Uterus (tissue), 4 donors: ENCODE results near the gene ISCU. TPM values are rescaled to one million over a fixed set of nuclear protein-coding genes. Genes with fewer than 3 reads are reported as not detected.
"Not testable (repeated sequence)": the region's sequence is repeated elsewhere in the genome, so short reads cannot be mapped to it uniquely, and the experiment has no call there.

Experiments
- DNase-seq, 2 donors: peaks; one replicate each; pipeline ENCODE4 v3.0.0-alpha.2; 2019 to 2020
- H3K27ac ChIP-seq, 2 donors: fragments of 200-600 bp; sonication (generic); 1 replicate in 1 of 2; 2 replicates in 1 of 2; pipeline ENCODE4 v1.5.1; 2016 to 2018
- H3K27me3 ChIP-seq, 2 donors: fragments of 200-600 bp; sonication (generic); one replicate each; pipeline ENCODE4 v1.5.1; 2018 to 2019; ENCODE audit warnings: control low read depth in 1 of 2
- H3K36me3 ChIP-seq, 2 donors: fragments of 200-600 bp; sonication (generic); one replicate each; pipeline ENCODE4 v1.5.1; 2019; ENCODE audit warnings: control low read depth in 1 of 2
- H3K4me1 ChIP-seq, 2 donors: fragments of 200-600 bp; sonication (generic); one replicate each; pipeline ENCODE4 v1.5.1; 2018 to 2019; ENCODE audit warnings: control low read depth in 1 of 2
- H3K4me3 ChIP-seq, 2 donors: fragments of 200-600 bp; sonication (generic); 1 replicate in 1 of 2; 2 replicates in 1 of 2; pipeline ENCODE4 v1.5.1; 2018 to 2019; ENCODE audit warnings: mild to moderate bottlenecking in 1 of 2
- H3K9me3 ChIP-seq, 2 donors: fragments of 200-600 bp; sonication (generic); one replicate each; pipeline ENCODE4 v1.5.1; 2019; ENCODE audit warnings: control low read depth in 1 of 2
- CTCF ChIP-seq, 4 experiments: fragments of 200-600 bp in 2 of 4; fragments of 450-650 bp in 2 of 4; sonication (generic) in 2 of 4; IDR thresholded peaks; one replicate each; pipeline ENCODE4 v1.5.1; 2016 to 2019; ENCODE audit warnings: antibody characterized with exemption in 4 of 4, mild to moderate bottlenecking in 2 of 4, moderate library complexity in 1 of 4
- POLR2A ChIP-seq, 2 donors: fragments of 450-650 bp; IDR thresholded peaks; one replicate each; pipeline ENCODE4 v1.6.1; 2016; ENCODE audit warnings: antibody characterized with exemption in 2 of 2, mild to moderate bottlenecking in 1 of 2, moderate library complexity in 1 of 2
- intact Hi-C: fragments of 100-400 bp; cut with DNase I; formaldehyde crosslinking; loops from one replicate; pipeline ENCODE4 v1.15.1; 2023; ENCODE audit warnings: low total_unique reads
- total RNA-seq, 4 donors: library from RNA; depleted of rRNA in 3 of 4; stranded (reverse); fragments of >200 nt in 3 of 4; gene quantifications; one replicate each; pipeline versions ENCODE4 v1.1.0 to v1.2.4, GENCODE V29; 2014 to 2023
- donor health status: DM: yes; HTN: yes; CAD: no.

Gene ISCU
- total RNA-seq, 4 donors from 2014 or later = 81.3 to 226 (median 161) TPM

- Histone ChIP-seq H3K27me3 (no peaks in the 10 kb centered on the region), H3K9me3 (no peaks in the 10 kb centered on the region), H3K36me3 (no peaks in the 10 kb centered on the region), H3K27ac (no peak overlapping the region), H3K4me1 (no peaks in the 10 kb centered on the region), H3K4me3 (no peak overlapping the region)
- no peak for DNase-seq
- no peak for TF ChIP-seq POLR2A (IDR thresholded peaks at IDR 0.05)
- TF ChIP-seq CTCF (IDR thresholded peaks at IDR 0.05) = no peak
- intact Hi-C loops = no loop called here
Observed at GRCh38 chr12:108547686-108548085, 14.7 kb upstream of the ISCU start.

- H3K36me3 ChIP-seq = no peaks in the 10 kb centered on the region
Observed at GRCh38 chr12:108548954-108549521, 13.4 kb upstream of the ISCU start.

GRCh38 chr12:108551535-108551934 is 10.9 kb upstream of the ISCU start:
- H3K4me1 ChIP-seq = peaks cover 2 to 8% of the 10 kb centered on the region in 2 donors
- intact Hi-C loops = no loop called here

More at GRCh38 chr12:108548954-108549521, 13.4 kb upstream of the ISCU start:
- TF ChIP-seq POLR2A (IDR thresholded peaks at IDR 0.05) (no peak), CTCF (IDR thresholded peaks at IDR 0.05) (no peak)
- intact Hi-C loops = no loop called here
- Histone ChIP-seq H3K27me3 (no peaks in the 10 kb centered on the region), H3K4me1 (peaks cover 0 to 2% of the 10 kb centered on the region in 2 donors), H3K9me3 (no peaks in the 10 kb centered on the region), H3K27ac (no peak overlapping the region), H3K4me3 (no peak overlapping the region)
- DNase-seq = no peak

GRCh38 chr12:108553799-108554198 is 8.6 kb upstream of the ISCU start:
- no peak for DNase-seq
- Histone ChIP-seq H3K4me1 (peaks cover 2 to 8% of the 10 kb centered on the region in 2 donors), H3K9me3 (no peaks in the 10 kb centered on the region), H3K36me3 (no peaks in the 10 kb centered on the region), H3K4me3 (no peak overlapping the region), H3K27me3 (no peaks in the 10 kb centered on the region), H3K27ac (no peak overlapping the region)
- TF ChIP-seq POLR2A (IDR thresholded peaks at IDR 0.05) (no peak), CTCF (IDR thresholded peaks at IDR 0.05) (no peak)
- intact Hi-C loops = no loop called here

More at GRCh38 chr12:108551535-108551934, 10.9 kb upstream of the ISCU start:
- no peak overlapping the region for H3K4me3 ChIP-seq
- no peaks in the 10 kb centered on the region for H3K27me3 ChIP-seq
- H3K9me3 ChIP-seq = no peaks in the 10 kb centered on the region
- no peaks in the 10 kb centered on the region for H3K36me3 ChIP-seq
- DNase-seq = no peak
- no peak for TF ChIP-seq POLR2A (IDR thresholded peaks at IDR 0.05)
- TF ChIP-seq CTCF (IDR thresholded peaks at IDR 0.05) = no peak
- no peak overlapping the region for H3K27ac ChIP-seq

GRCh38 chr12:108555383-108555782 is 7.0 kb upstream of the ISCU start:
- H3K27me3 ChIP-seq, H3K36me3 ChIP-seq, H3K27ac ChIP-seq, H3K4me3 ChIP-seq, H3K9me3 ChIP-seq, DNase-seq, intact Hi-C loops: not testable (repeated sequence)
- peaks cover 2 to 18% of the 10 kb centered on the region in 2 donors for H3K4me1 ChIP-seq
